HepG2 (cell line): ENCODE data around the gene RAD52. TPM values are rescaled to one million over a fixed set of nuclear protein-coding genes. Genes with fewer than 3 reads are reported as not detected.

Experiments used
- ATAC-seq: fragments of 200-7000 bp; cut with Tn5 transposase; 3 replicates; pipeline ENCODE4 v1.9.1; 2020; ENCODE audit warnings: mild to moderate bottlenecking, moderate library complexity
- BruUV-seq: library from RNA; stranded (reverse); fragments of 400-500 nt; replicated peaks from 2 replicates; lab custom pipeline; 2021; lab: Mats Ljungman, UMichigan
- CTCF ChIA-PET: fragments of 300-600 bp; formaldehyde crosslinking; extraction: SDS; loops from one replicate; lab custom pipeline; 2021; ENCODE audit warnings: low total read pairs, inconsistent platforms, low intra/inter-chr PET ratio; lab: Yijun Ruan, JAX
- POLR2A ChIA-PET: fragments of 350-600 bp; sonication (Branson Sonifier 250); formaldehyde crosslinking; loops from one replicate; lab custom pipeline; 2020; ENCODE audit warnings: antibody characterized with exemption, inconsistent platforms; lab: Yijun Ruan, JAX
- DNase-seq: peaks from one replicate; pipeline ENCODE4 v3.0.0-alpha.2; 2015; ENCODE audit warnings: low spot score
- FAIRE-seq: peaks from 3 replicates; lab custom pipeline; 2011; peaks lifted over from hg19 to GRCh38; lab: Jason Lieb, UNC
- H2AFZ ChIP-seq: one replicate; pipeline ENCODE4 v1.6.1; 2011; ENCODE audit warnings: low read length, inconsistent platforms
- H3K27ac ChIP-seq: fragments of 300-600 bp; 3 replicates; pipeline ENCODE4 v1.8.0; 2011; ENCODE audit warnings: mixed run types, mild to moderate bottlenecking, mixed read lengths, low read length, inconsistent platforms; ENCODE audit not compliant: insufficient read depth; ENCODE audit errors: extremely low read length
- H3K27me3 ChIP-seq, 2 experiments: fragments of 200-600 bp in 1 of 2; 2 replicates in 1 of 2; 3 replicates in 1 of 2; pipeline versions ENCODE4 v1.6.0 to v1.8.0; 2011; ENCODE audit warnings: low read length in 2 of 2, mild to moderate bottlenecking in 2 of 2, moderate library complexity in 2 of 2, inconsistent platforms in 1 of 2; ENCODE audit not compliant: insufficient read depth in 2 of 2, control insufficient read depth in 1 of 2
- H3K36me3 ChIP-seq, 2 experiments: fragments of 200-600 bp in 1 of 2; replicated peaks in 1 of 2; 2 replicates in 1 of 2; 3 replicates in 1 of 2; pipeline versions ENCODE4 v1.5.1 to v1.8.0; 2011; ENCODE audit warnings: low read length in 2 of 2, inconsistent platforms in 1 of 2; ENCODE audit not compliant: insufficient read depth in 2 of 2, control insufficient read depth in 1 of 2
- H3K4me1 ChIP-seq: 2 replicates; pipeline ENCODE4 v1.5.1; 2012; ENCODE audit warnings: low read length, inconsistent platforms; ENCODE audit not compliant: insufficient read depth
- H3K4me2 ChIP-seq: 2 replicates; pipeline ENCODE4 v1.6.0; 2011; ENCODE audit warnings: low read depth, low read length, inconsistent platforms
- H3K4me3 ChIP-seq, 3 experiments: fragments of 200-600 bp in 1 of 3; sonication (generic), shearing (Covaris generic) in 1 of 3; replicated peaks in 1 of 3; 2 replicates each; pipeline ENCODE4 v1.5.1; 2011 to 2016; ENCODE audit warnings: low read length in 3 of 3, inconsistent platforms in 2 of 3, low read depth in 2 of 3, mild to moderate bottlenecking in 2 of 3, control low read depth in 1 of 3, mixed read lengths in 1 of 3; ENCODE audit not compliant: insufficient read depth in 1 of 3
- H3K79me2 ChIP-seq: one replicate; pipeline ENCODE4 v1.6.1; 2011; ENCODE audit warnings: low read length, inconsistent platforms; ENCODE audit not compliant: insufficient read depth
- H3K9ac ChIP-seq: 2 replicates; pipeline ENCODE4 v1.6.0; 2011; ENCODE audit warnings: mild to moderate bottlenecking, low read depth, low read length, inconsistent platforms; ENCODE audit not compliant: insufficient read depth
- H3K9me3 ChIP-seq: 2 replicates; pipeline ENCODE4 v1.5.1; 2012; ENCODE audit warnings: mild to moderate bottlenecking, low read length
- H4K20me1 ChIP-seq: 2 replicates; pipeline ENCODE4 v1.6.0; 2011; ENCODE audit warnings: inconsistent platforms, mild to moderate bottlenecking, low read length, moderate library complexity; ENCODE audit not compliant: insufficient read depth
- ADNP ChIP-seq: sonication (generic); formaldehyde crosslinking; IDR thresholded peaks from 2 replicates; pipeline ENCODE4 v1.4.0; 2020; ENCODE audit warnings: missing genetic modification reagents
- KDM4B ChIP-seq: sonication (generic); formaldehyde crosslinking; IDR thresholded peaks from 2 replicates; pipeline ENCODE4 v1.4.0; 2020; ENCODE audit warnings: missing genetic modification reagents
- KLF12 ChIP-seq: sonication (generic); formaldehyde crosslinking; IDR thresholded peaks from 2 replicates; pipeline ENCODE4 v1.4.0; 2020; ENCODE audit warnings: missing genetic modification reagents, borderline replicate concordance
- MYC ChIP-seq: sonication (generic); formaldehyde crosslinking; IDR thresholded peaks from 2 replicates; pipeline ENCODE4 v1.9.0; 2021; ENCODE audit warnings: missing genetic modification reagents, borderline replicate concordance
- WGBS: methylation state at CpG from one replicate; pipeline ENCODE4 v1.1.6; 2017; ENCODE audit warnings: low lambda C conversion rate; 5-methylcytosine and 5-hydroxymethylcytosine counted together
- in situ Hi-C: cut with HindIII; loops from 2 replicates; pipeline ENCODE4 v1.10.0; 2017; ENCODE audit warnings: low pct_unique_long_range_greater_than_20kb; ENCODE audit not compliant: extremely low pct_ligation_motif_present
- intact Hi-C: fragments of 100-400 bp; cut with micrococcal nuclease; formaldehyde crosslinking; loops from one replicate; pipeline ENCODE4 v1.10.0; 2022; ENCODE audit not compliant: unreplicated experiment
- polyA plus RNA-seq, 8 experiments: library from polyadenylated mRNA; depleted of rRNA in 3 of 8; stranded (reverse) in 7 of 8; unstranded in 1 of 8; fragments of >200 nt; fragmentation: Illumina TruSeq in 4 of 8; extraction: Trizol in 4 of 8; gene quantifications; 2 replicates each; pipeline versions ENCODE4 v1.2.1 to v1.2.3, GENCODE V29; 2011 to 2016; ENCODE audit warnings: low read depth in 4 of 8, missing spikeins in 1 of 8, mixed read lengths in 1 of 8; ENCODE audit not compliant: insufficient read depth in 1 of 8
- total RNA-seq, 5 experiments: library from RNA; depleted of rRNA; stranded (reverse); fragments of >200 nt; fragmentation: Illumina TruSeq; extraction: Trizol; gene quantifications; 2 replicates each; pipeline ENCODE4 v1.2.3, GENCODE V29; 2016; ENCODE audit warnings: low read depth in 1 of 5
- TF ChIP-seq, protein P1 (sequence below): sonication (generic); formaldehyde crosslinking; IDR thresholded peaks from 2 replicates; pipeline ENCODE4 v1.9.0; 2022; ENCODE audit warnings: missing genetic modification reagents, mild to moderate bottlenecking, borderline replicate concordance
- TF ChIP-seq, protein P2 (sequence below): sonication (generic); formaldehyde crosslinking; IDR thresholded peaks from 2 replicates; pipeline ENCODE4 v1.4.0; 2020; ENCODE audit warnings: mild to moderate bottlenecking, low read depth, missing genetic modification reagents

RAD52 gene
- total and polyA plus RNA-seq, 2 of the 13 experiments (the other 11 are each of a cell fraction or from before 2014, with no cell fraction given): 14.3 to 19.9 TPM

DNA sequence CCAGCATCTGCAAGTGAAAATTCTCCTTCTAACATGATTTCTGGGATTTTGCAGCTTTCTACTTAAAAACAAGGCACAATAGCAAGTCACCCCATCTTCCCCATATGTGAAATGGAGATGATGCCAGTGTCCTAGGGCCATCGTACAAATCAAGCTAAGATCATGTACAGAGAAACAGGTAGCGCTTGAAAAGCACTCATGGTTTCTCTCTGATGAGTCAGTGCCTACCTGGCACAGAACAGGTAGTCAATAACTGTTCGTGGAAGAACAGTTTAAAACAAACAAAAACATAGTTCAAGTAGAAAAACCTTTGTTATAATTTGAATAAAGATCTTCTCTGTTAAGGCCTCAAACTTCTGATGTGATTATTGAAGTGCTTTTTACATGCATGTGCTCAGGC lies 46.9 kb downstream of the RAD52 start:
- H3K36me3 ChIP-seq: peaks cover 32 to 91% of the 10 kb centered on the region in 2 experiments
- no peak for TF ChIP-seq ADNP (CRISPR knock-in tag)
- TF ChIP-seq, protein P1, sequence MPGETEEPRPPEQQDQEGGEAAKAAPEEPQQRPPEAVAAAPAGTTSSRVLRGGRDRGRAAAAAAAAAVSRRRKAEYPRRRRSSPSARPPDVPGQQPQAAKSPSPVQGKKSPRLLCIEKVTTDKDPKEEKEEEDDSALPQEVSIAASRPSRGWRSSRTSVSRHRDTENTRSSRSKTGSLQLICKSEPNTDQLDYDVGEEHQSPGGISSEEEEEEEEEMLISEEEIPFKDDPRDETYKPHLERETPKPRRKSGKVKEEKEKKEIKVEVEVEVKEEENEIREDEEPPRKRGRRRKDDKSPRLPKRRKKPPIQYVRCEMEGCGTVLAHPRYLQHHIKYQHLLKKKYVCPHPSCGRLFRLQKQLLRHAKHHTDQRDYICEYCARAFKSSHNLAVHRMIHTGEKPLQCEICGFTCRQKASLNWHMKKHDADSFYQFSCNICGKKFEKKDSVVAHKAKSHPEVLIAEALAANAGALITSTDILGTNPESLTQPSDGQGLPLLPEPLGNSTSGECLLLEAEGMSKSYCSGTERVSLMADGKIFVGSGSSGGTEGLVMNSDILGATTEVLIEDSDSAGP: no peak
- no peak for TF ChIP-seq MYC (CRISPR knock-in tag)
- TF ChIP-seq KDM4B (CRISPR knock-in tag): no peak
- no peak for TF ChIP-seq KLF12 (CRISPR knock-in tag)
- H3K27me3 ChIP-seq: no peaks in the 10 kb centered on the region
- WGBS: 92% methylated on average over 3 of the region's 3 CpGs
- no peak overlapping the region for H3K9ac ChIP-seq
- H3K79me2 ChIP-seq: no peaks in the 10 kb centered on the region
- POLR2A ChIA-PET: no interaction called here
- H4K20me1 ChIP-seq: no peaks in the 10 kb centered on the region; the same call in 1 of the 2 replicates
- H3K27ac ChIP-seq: no peak overlapping the region
- ATAC-seq (no peak), DNase-seq (no peak), FAIRE-seq (no peak)
- BruUV-seq: no TSS peak
- no peaks in the 10 kb centered on the region for H3K9me3 ChIP-seq
- no peak overlapping the region for H3K4me2 ChIP-seq
- CTCF ChIA-PET: no interaction called here
- H3K4me1 ChIP-seq: no peaks in the 10 kb centered on the region
- in situ Hi-C loops (no loop called here), intact Hi-C loops (no loop called here)
- H2AFZ ChIP-seq: no peak overlapping the region
- no peak overlapping the region for H3K4me3 ChIP-seq

DNA sequence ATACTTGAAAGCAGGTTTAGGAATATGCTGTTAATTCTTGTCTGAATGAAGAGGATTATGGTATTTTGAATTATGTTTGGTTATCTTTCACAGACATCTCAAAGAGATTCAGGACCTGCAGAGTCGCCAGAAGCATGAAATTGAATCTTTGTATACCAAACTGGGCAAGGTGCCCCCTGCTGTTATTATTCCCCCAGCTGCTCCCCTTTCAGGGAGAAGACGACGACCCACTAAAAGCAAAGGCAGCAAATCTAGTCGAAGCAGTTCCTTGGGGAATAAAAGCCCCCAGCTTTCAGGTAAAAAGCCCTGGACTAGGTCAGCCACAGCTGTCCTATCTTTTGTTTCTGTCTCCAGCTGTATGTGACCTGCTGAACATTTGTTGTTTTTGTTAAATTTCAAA lies 52.1 kb downstream of the RAD52 start:
- H4K20me1 ChIP-seq: no peaks in the 10 kb centered on the region
- no peak overlapping the region for H3K4me3 ChIP-seq
- in situ Hi-C loops: no loop called here
- ChIA-PET CTCF (no interaction called here), POLR2A (no interaction called here)
- 91% methylated on average over 4 of the region's 4 CpGs for WGBS
- FAIRE-seq (no peak), ATAC-seq (no peak), DNase-seq (no peak)
- no peak overlapping the region for H3K27ac ChIP-seq
- no peak overlapping the region for H3K4me2 ChIP-seq
- no peaks in the 10 kb centered on the region for H3K4me1 ChIP-seq
- no peaks in the 10 kb centered on the region for H3K79me2 ChIP-seq
- no peaks in the 10 kb centered on the region for H3K9me3 ChIP-seq
- no peak overlapping the region for H3K9ac ChIP-seq
- no TSS peak for BruUV-seq
- no peak overlapping the region for H2AFZ ChIP-seq
- H3K36me3 ChIP-seq: peaks cover 19 to 78% of the 10 kb centered on the region in 2 experiments
- intact Hi-C loops: no loop called here
- TF ChIP-seq, protein P2, sequence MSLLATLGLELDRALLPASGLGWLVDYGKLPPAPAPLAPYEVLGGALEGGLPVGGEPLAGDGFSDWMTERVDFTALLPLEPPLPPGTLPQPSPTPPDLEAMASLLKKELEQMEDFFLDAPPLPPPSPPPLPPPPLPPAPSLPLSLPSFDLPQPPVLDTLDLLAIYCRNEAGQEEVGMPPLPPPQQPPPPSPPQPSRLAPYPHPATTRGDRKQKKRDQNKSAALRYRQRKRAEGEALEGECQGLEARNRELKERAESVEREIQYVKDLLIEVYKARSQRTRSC (CRISPR knock-in tag): no peak
- TF ChIP-seq, all 625 proteins: peak for 0
- H3K27me3 ChIP-seq: no peaks in the 10 kb centered on the region
